HG02610 (cell line): Measurements from ENCODE around the gene ZBTB7B.

Source experiments
- ATAC-seq: cut with Tn5 transposase; IDR thresholded peaks from one replicate; pipeline ENCODE4 v1.9.1; 2021; ENCODE audit warnings: mild to moderate bottlenecking, moderate library complexity; ENCODE audit not compliant: unreplicated experiment

Gene ZBTB7B

DNA sequence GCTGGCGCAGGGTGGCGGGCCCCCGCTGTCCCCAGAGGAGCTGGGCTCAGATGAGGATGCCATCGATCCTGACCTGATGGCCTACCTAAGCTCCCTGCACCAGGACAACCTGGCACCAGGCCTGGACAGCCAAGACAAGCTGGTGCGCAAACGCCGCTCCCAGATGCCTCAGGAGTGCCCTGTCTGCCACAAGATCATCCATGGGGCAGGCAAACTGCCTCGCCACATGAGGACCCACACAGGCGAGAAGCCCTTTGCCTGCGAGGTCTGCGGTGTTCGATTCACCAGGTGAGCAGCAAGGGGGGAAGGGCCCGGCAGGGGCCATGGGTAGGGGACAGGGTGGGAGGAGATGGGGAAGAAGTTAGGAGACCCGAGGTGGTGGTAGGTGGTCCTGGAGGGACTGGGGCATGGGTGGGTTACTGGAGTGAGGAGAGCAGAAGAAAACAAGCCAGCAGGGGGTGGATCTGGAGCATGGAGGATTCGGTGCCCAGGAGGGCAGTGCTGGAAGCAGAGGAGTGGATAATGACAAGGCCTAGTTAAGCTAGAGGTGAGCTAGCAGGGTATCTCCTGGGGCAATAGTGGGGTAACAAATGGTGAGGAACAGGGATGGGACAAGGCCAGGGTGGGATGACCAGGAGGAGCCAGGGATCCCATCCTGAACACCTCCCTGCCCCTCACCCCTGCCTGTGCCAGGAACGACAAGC is 13.1 kb downstream of the ZBTB7B start:
- no peak for ATAC-seq

GRCh38 chr1:155016231-155016831 is 13.7 kb downstream of the ZBTB7B start:
- no peak for ATAC-seq

- peak; percentile 71 for ATAC-seq
Observed at GRCh38 chr1:155017041-155017945, 14.7 kb downstream of the ZBTB7B start.

DNA sequence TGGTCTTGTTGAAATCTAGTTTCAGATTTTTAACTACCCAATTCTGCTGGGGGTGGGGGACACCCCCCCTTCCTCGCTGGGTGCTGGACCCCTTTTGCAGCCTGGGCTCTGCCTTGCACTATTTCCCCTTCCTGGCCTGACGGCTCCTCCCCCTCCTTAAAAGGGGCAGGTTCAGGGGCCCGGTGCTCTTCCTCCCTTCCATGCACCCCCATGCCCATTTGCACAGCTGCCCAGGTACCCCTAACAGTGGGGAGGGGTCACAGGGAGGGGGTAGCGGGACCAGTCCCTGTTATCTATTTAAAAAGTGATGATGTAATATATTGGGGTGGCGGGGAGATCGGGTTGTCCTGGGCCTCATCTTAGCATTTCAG is 15.3 kb downstream of the ZBTB7B start:
- ATAC-seq: no peak

- ATAC-seq: no peak
Observed at GRCh38 chr1:155018617-155019348, 16.2 kb downstream of the ZBTB7B start.

GRCh38 chr1:155019377-155020245 is 17.0 kb downstream of the ZBTB7B start:
- ATAC-seq: no peak

DNA sequence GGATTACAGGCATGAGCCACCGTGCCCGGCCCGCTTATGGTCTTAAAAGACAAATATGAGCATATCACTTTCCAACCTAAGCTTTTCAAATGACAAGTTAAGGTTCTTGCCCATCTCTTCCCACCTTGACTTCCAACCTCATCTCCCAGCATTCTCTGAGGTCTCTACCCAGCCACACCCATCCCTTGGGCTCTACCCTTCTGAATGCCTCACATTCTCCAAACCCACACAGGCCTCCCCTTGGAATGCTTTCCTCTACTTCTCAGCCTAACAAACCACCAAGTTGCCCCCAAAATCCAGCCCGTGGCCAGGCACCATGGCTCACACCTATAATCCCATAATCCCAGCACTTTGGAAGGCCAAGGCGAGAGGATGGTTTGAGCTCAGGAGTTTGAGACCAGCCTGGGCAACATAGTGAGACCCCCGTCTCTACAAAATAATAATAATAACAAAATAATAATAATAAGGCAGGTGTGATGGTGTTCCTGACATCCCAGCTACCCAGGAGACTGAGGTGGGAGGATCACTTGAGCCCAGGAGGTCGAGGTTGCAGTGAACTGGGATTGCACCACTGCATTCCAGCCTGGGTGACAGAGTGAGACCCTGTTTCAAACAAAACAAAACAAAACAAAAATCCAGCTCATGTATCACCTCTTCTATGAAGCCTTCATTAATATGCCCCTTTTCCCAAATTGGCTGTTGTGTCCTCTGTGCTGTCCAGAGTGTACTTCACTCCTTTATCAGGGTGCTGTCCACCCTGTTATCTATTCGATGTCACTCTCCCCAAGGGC is 19.7 kb downstream of the ZBTB7B start:
- ATAC-seq: no peak

GRCh38 chr1:155022927-155023236 is 20.3 kb downstream of the ZBTB7B start:
- ATAC-seq: no peak

DNA sequence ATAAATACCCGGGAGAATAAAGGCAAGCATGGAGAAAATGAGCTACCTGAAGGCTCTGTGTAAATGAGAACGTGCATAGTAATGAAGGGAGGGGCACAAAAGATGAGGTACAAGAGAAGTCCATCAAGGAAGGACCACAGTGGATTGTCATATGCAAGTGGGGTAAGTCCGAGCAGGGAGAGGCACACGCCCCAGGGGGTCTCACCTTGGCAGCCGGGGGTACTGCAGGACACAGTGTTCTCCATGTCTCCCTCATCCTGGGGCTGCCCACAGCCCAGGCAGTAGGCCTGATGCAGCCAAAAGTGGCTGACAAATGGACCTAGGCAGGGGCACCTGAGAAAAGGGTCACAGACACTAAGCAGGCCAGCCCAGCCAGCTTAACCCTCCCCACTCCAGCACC is 21.0 kb downstream of the ZBTB7B start:
- no peak for ATAC-seq

- ATAC-seq: no peak
Observed at GRCh38 chr1:155024315-155024714, 21.7 kb downstream of the ZBTB7B start.

GRCh38 chr1:155026154-155026553 is 23.6 kb downstream of the ZBTB7B start:
- no peak for ATAC-seq

GRCh38 chr1:155026588-155026987 is 24.0 kb downstream of the ZBTB7B start:
- no peak for ATAC-seq

DNA sequence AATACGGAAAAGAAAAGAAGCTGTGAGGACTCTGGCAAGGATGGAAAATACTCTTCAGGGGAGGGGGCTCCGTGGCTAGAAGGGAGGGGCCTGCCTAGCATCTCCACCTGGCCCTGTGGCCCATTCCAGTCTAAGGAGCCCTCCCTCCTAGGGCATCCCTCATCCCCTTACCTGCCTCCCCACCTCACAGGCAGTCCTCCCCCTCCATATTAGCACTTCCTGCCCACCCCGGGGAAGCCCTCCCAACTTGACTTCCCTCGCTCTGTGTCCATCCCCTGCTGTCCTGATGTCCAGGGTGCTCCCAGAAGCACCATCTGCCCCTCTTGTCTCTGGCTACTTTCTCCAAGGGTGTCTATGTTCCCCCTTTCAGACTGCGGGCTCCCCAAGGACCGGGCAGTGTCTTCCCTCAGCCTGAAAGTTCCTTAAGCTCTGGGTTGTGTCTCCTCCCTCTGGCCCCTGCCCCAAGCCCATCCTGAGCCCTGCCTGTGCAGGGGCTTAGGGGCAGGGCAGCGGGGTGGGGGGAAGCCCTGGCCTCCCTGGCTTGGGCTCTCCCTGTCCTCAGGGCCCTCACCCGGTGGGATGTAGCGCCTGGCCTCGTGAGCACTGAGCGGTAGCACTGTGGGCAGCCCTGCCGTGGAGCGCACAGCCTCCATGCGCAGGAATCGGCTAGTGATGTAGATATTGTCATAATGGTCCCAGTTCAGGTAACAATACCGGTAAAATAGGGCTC is 27.1 kb downstream of the ZBTB7B start:
- no peak for ATAC-seq

- ATAC-seq: no peak
Observed at GRCh38 chr1:155030243-155030795, 27.7 kb downstream of the ZBTB7B start.

- no peak for ATAC-seq
Observed at GRCh38 chr1:155030899-155031298, 28.3 kb downstream of the ZBTB7B start.

DNA sequence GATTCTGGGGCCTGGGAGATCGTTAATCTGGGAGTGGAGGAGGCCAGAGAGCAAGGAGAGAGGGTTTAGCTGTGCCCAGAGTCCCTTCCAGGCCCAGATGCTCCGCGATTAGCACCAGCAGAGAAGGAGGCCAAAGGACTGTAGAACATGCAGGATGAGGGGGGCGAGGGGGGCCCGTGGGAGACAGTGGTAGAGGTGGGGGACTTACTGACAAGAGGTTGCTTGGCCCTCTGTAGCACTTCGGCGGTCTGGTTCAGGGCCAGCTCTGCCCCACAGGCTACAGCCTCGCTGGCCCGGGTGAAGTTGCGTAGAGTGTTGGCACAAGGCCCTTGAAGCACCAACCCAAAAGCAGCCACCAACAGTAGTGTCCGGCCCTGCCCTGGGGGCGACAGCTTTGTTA is 30.3 kb downstream of the ZBTB7B start:
- ATAC-seq: no peak

DNA sequence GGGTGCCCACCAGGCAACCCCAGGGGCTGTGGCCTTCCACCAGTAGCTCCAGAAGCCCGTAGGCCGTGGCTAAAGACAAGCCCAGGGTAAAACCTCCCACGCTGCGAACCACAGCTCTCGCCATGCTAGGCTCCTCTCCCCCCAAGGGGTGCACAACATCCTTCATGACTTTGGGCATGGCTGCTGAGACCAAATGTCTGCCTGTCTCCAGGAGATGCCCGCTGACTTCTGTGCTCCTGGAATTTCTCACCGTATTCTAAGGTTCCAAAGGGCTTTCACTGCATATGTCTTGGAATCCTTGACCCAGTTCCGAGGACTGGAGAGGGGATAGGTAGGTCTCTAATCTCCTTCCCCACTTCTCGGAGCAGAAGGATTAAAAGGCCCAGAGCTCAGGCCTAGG is 30.9 kb downstream of the ZBTB7B start, which contains the start of the genes DCST1 and DCST2:
Gene DCST1, plus strand, starts transcription at position 301 of the 400 bp plus-strand sequence. CDS start 213 bp downstream, outside the sequence.
Gene DCST2, minus strand, starts transcription at position 258 of the 400 bp plus-strand sequence. Its CDS starts 80 bp downstream, at position 178.
- ATAC-seq: no peak
